Iris pigment epithelial cell (primary cell): ENCODE measurements around the gene IKZF5.

Experiments
- DNase-seq: peaks from one replicate; pipeline ENCODE4 v3.0.0-alpha.2; 2011; ENCODE audit warnings: low read depth

The IKZF5 gene

DNA sequence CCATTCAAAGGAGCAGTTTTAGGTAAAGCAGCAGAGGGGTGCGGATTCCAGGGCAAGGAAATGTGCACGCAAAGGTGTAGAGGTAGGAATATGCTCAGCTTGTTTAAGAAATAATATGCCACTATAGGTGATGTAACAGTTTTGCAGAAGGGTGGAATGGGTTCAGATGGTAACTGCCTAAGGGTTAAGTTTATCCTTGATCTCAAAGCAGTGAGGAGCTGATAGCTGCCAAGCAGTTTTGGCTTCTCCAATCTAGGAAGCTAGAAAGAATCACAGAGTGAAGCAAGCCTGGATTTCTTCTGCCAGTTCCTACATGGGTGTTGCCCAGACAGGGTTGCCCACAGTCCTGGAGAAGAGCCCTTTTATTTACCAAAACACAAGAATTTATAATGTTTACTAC lies 6.2 kb upstream of the IKZF5 start:
- no peak for DNase-seq

DNA sequence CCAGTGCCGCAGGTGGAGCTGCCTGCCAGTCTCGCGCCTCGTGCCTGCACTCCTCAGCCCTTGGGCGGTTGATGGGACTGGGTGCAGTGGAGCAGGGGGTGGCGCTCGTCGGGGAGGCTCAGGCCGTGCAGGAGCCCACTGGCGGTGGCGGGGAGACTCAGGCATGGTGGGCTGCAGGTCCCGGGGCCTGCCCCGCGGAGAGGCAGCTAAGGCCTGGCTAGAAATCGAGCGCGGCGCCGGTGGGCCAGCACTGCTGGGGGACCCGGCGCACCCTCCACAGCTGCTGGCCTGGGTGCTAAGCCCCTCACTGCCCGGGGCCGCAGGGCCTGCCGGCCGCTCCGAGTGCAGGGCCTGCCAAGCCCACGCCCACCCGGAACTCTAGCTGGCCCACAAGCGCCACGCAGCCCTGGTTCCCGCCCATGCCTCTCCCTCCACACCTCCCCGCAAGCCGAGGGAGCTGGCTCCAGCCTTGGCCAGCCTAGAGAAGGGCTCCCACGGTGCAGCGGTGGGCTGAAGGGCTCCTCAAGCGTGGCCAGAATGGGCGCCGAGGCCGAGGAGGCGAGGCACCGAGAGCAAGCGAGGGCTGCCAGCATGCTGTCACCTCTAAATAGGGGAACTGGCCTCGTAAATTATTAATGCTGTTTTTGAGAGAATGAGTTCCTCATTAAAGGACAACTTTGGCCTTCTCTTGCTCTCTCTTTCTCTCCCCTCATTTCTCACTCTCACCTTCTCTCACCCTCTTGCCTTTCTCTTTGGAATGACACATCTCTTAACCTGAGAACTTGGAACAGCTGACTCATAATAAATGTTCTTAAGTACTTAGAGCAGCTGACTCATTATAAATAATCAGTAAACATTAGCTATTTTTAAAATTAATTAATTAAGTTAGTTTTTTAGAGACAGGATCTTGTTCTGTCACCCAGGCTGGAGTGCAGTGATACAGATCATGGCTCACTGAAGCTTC lies 5.1 kb upstream of the IKZF5 start:
- DNase-seq: peak; percentile 31

DNA sequence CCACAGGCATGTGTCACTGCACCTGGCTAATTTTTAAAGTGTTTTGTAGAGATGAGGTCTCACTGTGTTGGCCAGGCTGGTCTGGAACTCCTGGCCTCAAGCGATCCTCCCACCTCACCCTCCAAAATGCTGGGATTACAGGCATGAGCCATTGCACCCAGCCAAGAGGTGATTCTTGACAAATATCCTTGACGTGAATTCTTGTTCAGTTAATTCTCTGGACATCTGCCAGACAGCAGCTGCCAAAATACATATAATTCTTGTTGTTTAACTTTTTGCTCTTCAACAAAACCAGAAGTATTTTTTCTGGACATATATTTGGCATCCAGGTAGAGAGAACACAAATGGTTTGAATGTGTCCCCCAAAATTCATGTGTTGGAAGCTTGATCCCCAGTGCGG lies 3.4 kb upstream of the IKZF5 start:
- no peak for DNase-seq

DNA sequence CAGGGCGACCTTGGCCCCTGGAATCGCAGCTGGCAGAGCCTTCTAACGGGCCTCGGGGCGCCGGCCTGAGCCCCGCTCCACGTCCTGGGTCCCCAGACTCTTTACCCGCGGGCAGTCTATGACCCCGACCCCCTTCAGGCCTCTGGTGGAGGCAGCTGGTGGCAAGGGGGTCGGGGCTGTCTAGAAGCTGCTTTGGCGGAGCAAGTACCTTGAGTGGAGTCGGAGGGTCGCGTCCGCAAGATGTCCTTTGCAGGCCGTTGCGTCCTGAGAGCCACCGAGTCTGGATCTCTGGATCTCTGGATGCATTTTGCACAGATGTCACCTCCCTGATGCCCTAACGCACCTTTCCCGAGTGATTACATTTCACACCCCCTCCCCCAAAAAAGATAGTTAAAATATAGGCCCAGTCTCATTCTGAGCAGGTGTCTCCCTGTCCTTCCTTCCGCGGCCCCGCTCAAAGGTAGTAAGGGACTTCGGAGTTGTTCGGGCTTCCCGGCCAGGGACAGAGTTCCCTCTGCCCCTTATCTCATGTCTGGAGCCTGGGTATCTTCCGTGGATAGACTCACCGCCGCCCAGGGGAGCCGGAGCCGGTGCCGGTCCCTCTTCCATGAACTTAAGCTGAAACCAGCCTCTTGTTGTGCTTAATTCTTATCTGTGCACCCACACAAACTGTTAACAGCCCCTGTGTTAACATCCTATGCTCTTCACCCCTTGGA lies 668 bp upstream of the IKZF5 start:
- DNase-seq: no peak

DNA sequence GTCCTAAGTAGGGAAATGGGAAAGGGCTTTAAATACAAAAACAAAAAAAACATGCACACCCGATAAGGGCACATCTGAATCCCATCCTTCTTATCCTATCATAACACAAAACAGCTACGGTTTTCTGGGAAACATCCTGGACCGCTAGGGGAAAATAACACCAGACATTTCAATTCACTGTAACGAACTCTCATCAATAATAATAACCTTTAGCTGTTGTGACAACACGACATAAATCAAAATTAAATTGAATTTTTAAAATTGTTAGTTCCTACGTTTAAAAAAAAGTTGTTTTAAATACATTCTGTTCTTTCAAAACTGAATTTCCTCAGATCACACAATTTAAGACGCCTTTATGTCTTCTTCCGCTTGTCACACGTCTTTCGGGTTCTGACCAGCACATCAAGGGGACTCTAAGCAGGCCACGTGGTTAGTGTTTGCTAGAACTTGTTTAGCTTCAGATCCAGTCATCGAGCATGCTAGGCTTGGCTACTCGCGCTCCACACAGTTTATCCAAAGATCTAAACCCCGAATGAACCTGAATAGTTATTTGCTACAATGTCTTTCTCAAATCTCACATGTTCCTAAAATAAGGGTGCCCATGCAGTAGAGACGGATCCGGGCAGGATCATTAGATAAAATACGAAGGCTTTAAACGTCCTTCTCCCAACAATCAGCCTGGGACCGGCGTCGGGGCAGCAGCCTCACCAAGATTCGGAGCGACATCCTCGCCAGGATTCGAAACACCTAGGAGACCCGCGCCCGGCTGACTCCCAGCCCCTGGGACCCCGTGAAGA lies 839 bp downstream of the IKZF5 start:
- DNase-seq: peak; percentile 70

DNA sequence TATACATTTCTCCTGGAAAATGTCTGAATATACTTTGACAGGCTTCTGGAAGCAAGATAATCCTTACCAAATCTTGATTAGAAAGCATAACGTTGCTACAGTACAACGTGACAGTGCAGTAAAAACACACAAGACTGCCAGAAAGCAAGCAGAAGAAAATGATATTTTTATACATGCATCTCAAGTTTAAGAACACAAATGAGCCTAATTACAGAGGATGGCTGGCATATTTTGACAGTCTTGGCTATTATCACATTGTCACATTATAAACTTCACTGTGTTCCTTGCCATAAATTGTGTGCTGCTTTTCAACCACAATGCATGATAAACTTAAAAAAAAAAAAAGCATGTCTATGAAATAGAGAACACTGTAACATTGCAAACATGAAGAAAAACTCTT lies 4.3 kb downstream of the IKZF5 start:
- no peak for DNase-seq

DNA sequence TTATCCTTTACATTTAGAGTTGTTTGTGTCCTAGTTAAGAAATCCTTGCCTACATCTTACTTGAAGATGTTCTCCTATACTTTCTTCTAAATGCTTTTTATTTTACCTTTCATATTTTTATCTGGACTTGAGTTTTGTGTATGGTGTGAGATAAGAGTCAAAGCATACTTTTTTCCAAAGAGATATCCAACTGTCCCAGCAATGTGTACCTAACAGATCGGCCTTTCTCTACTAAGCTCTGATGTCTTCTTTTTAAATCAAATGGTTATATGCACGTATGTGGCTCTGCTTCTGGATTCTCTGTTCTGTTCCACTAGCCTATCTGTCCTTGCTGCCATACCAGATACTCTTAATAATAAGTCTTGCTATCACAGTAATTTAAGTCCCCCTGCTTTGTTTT lies 7.2 kb downstream of the IKZF5 start:
- DNase-seq: no peak

DNA sequence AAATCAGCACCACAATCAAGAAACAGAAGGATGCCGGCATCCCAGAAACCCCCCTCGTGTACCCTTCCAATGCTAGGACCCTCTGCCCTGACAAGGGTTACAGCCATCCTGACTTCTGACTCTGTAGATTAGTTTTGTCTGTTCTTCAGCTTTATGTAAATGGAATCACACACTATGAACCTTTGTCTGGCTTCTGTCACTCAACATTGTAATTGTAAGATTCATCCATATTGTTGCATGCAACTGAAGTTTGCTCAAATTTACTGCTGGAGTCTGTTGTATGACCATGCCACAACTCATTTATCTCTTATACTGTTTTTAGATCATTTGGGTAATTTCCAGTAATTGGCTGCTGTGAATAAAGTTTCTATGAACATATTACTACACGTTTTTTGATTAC lies 8.4 kb downstream of the IKZF5 start:
- no peak for DNase-seq

DNA sequence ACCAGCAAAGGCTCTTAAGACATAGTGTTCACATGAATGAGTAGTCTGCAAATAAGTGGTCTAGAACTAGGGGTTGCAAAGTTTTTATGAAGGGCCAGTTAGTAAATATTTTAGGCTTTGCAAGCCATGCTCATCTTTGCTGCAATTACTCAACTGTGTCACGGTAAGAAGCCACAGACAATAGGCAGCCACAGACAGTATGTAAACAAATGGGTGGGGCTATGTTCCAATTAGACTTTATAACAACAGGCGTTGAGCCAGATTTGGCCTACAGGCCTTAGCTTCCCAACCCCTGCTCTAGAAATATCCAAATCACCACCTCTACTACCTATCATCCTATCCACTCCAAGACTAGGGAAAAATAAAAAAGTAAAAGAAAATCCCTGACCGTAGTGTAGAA lies 9.2 kb downstream of the IKZF5 start:
- DNase-seq: no peak

DNA sequence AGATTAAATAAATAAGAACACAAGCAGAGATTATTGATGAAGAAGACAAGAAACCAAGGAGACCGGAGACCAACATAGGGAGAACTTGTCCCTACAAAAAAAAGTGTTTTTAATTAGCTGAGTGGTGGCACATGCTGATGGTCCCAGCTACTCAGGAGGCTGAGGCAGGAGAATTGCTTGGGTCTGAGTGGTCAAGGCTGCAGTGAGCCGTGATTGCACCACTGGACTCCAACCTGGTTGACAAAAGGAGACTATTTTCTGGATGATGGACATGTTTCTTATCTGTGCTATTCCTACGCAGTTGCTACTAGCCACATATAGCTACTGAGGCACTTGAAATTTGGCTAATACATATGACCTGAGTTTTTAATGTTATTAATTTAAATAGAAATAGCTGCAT lies 9.7 kb downstream of the IKZF5 start:
- DNase-seq: no peak

DNA sequence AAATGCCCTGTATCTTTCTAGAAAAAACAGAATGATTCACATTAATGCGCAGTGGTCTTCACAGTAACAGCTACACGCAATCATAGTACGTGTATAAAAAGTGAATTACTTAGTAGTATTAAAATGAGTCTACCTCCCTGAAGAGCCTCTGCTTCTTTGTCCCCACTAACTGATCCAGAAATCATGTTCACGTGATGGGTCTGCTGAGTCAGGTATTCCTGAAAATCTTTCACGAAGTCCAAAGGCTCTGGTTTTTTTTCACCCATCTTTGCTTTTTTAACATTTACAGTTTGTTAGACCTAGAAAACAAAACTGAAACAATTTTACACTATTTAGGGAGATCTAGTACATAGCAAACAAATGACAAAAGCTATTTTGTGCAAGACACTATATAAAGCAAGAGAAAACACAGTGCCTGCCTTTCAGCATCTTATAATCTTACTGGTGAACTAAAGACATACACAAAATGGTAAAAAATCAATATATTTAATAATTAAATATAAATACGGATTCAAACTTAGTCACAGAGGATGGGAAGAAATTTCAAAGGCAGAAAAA lies 10.2 kb downstream of the IKZF5 start:
- no peak for DNase-seq

DNA sequence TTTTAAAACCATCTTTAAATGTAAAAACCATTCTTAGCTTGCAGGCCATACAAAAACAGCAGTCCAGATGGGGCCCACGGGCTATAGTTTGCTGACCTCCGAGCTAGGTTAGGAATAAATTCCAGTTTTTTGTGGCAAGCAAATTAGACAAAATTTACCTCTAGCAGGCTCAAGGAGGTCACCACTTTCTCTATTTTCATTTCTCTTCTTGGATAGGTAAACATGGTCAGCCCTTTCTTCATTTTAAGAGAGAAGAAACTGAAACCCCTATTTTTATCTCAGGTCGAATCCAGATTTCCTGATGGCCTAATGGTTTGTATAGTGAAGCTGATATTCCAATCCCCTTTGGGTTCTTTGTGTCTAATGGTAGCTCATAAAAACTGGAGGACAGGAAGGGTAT lies 10.7 kb downstream of the IKZF5 start:
- no peak for DNase-seq

DNA sequence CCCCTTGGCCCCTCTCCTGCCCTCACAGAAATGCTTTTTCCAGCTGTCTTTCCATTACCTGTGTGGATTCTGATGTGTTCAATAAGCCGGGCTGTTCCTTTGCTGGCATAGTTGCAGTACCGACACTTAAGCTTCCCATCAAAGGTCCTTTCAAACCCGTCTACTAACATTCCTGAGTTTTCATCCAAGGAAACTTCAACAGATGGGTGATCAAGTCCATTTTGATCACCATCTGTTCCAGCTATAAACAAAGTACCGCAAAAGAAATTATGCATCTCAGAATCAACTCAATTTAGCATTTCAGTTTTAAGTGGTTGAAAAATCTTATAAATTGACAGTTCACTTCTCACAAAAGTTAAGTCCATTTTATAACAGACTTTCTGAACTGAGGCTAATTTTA lies 12.7 kb downstream of the IKZF5 start:
- DNase-seq: no peak

DNA sequence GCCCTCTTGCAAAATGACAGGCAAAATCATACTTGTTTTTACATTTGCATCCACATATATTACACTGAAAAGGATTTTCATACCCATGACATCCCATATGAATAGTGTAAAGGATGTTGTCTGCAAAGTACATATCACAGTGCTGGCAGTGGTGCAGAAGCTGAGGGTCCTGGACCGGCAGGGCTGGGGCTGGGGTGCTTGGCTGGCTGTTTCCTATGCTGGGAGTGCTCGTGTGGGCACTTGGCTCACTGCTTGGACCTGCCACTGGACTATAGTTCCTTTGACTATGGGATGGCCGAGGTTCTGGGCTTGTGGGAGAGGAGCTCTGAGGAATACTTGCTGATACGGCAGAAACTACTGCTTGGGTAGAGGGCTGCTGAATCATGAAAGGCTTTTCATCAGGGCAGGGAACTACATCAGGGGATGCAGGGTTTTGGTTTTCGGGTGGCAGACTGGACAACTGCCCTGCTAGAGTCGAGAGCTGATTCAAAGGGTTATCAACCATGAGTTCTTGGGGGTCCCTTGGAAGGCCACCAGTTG lies 14.7 kb downstream of the IKZF5 start:
- DNase-seq: no peak

DNA sequence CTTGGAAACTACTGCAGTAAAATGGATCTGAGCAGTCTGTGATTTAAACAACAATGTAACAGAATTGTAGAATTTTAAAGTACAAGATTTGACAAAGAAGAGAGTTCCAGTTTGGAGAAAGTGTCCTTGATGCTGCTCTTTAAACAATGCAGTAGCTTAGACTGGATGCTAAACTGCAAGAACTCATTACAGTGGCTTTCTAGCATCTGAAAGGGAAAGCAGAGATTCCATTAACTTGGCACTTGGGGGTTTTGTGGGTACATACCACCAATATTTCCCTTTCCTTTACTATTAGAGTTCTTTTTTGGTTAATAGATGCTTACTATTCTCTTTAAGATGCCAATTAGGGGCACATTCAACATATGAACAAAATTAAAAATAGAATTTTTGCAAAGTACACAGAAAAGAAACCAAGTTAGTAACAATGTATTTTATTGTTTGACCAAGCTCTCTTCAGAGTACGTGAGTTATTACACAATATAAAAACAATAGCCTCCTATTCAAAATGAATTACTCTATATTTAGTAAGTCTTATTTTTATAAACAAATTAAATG lies 16.5 kb downstream of the IKZF5 start:
- no peak for DNase-seq

DNA sequence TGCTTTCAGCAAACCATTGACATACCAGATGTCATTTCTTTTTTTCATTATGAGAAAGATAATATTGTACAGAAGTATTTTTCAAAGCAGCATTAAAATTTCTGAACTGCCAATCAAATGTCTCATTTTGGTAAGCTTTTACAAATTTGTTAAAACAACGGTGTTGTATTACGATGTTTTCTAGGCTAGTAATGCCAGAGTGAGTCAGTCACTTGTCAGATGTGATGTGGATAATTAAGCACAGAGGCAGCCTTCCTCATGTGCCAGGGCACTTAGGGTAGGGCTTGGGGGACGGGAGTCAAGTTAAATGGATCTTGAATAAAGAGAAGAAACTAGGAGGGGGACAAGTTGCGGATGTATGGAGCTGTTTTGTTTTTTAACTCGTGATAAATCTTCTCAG lies 18.3 kb downstream of the IKZF5 start:
- peak; percentile 42 for DNase-seq

DNA sequence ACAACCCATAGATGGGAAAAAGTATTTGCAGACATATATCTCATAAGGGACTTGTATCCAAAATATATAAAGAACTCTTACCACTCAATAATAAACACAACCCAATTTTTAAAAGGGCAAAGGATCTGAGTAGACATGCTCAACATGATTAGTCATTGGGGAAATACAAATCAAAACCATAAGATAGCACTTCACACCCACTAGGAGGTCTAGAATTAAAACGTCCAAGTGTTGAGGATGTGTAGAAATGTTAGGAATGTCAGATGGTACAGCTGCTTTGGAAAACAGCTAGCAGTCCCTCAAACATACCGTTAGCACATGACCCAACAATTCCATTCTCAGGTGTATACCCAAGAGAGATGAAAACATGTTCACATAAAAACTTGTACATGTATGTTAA lies 20.1 kb downstream of the IKZF5 start:
- no peak for DNase-seq

DNA sequence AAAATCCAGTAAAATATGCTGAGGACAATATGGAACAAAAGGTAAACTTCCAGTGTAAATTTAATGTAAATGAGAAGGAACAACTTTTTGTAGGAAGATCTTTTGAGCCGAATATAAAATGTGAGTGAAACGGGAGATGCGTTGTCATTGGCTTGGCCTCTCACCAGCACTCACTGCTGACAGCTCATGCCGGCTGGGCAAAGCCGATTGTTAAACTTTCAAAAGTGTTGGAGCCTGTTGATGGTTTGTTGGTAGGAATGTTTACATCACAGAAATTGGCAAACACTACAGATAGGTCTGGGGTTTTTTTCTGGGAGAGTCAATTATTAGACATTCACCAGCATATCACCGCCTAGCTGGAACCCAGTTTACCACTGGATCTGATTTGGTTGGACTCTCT lies 22.3 kb downstream of the IKZF5 start:
- no peak for DNase-seq

DNA sequence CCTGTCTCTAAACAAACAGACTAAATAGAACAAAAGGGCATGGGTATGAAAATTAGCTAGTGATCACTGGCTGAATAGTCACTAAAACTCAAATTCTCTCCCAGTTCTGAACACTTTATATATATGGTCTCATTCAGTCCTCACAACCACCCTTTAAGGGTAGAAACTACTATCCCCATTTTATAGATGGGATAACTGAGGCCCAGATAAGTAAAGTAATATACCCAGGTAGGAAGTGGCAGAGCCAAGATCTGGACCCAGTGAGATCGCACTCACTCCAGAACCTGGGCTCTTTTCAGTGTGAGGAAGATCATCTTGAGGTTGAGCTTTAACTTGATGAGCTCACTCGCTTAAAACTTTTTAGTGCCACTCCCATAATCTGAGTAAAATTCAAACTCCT lies 23.9 kb downstream of the IKZF5 start:
- DNase-seq: no peak

DNA sequence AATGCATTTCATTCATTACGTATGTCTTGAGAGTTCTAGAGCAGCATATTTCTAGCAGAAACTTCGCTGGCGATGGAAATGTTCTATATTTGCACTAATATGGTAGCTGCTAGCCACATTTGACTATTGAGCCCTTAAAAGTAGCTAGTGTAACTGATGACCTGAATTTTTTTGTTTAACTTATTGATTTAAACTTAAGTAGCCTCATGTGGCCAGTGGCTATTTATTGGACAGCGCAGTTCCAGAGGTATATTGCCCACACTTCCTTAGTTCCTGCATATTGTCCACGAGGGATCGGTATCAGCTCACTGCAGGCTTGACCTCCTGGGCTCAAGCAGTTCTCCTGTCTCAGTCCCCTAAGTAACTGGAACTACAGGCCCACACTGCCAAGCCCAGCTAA lies 24.7 kb downstream of the IKZF5 start:
- no peak for DNase-seq

DNA sequence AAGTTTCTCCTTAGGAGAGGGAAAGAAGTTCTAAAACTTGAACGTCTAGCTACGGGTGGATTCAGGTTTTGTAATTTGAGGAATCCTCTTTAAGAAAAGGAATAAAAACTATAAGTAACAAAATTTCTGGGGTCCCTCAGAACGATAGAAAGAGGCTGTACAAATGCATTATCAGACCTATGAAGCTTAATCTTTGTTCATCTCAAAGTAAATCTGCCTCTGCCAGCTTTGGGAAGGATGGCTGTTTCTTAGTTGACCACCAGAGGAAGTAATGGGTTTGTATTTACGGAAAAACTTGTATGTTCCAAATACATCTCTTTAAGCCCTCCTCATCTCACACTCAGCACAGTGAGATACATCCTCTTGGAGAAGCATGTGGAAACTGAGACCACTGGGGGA lies 27.5 kb downstream of the IKZF5 start:
- peak; percentile 55 for DNase-seq
